GM21723 (cell line): ENCODE data around the gene EFNA3.

Experiments
- ATAC-seq: cut with Tn5 transposase; IDR thresholded peaks from one replicate; pipeline ENCODE4 v1.9.1; 2021; ENCODE audit warnings: mild to moderate bottlenecking, moderate library complexity; ENCODE audit not compliant: unreplicated experiment

Gene EFNA3

GRCh38 chr1:155048449-155049334 lies 29.9 kb upstream of the EFNA3 start:
- no peak for ATAC-seq

GRCh38 chr1:155049651-155050559 lies 28.7 kb upstream of the EFNA3 start:
- no peak for ATAC-seq

- peak; percentile 65 for ATAC-seq
These were observed 27.9 kb upstream of the EFNA3 start, which contains the start of gene ADAM15 for GRCh38 chr1:155050560-155051341. TSS of gene ADAM15 (plus strand) at chr1:155051316. CDS start at chr1:155051387, 71 bp downstream.

GRCh38 chr1:155051342-155051776 lies 27.3 kb upstream of the EFNA3 start:
- ATAC-seq = no peak

GRCh38 chr1:155051777-155052398 lies 26.7 kb upstream of the EFNA3 start:
- ATAC-seq = no peak

- ATAC-seq = no peak
These were observed 25.9 kb upstream of the EFNA3 start for GRCh38 chr1:155052439-155053395.

GRCh38 chr1:155053531-155054105 lies 25.0 kb upstream of the EFNA3 start:
- ATAC-seq = no peak

- ATAC-seq = no peak
These were observed 21.5 kb upstream of the EFNA3 start for GRCh38 chr1:155057104-155057503.

GRCh38 chr1:155057788-155058211 lies 20.8 kb upstream of the EFNA3 start:
- ATAC-seq = no peak

- ATAC-seq = no peak
These were observed 17.9 kb upstream of the EFNA3 start for GRCh38 chr1:155060736-155061135.

- ATAC-seq = no peak
These were observed 17.1 kb upstream of the EFNA3 start for GRCh38 chr1:155061381-155062150.

GRCh38 chr1:155062151-155062686 lies 16.4 kb upstream of the EFNA3 start:
- ATAC-seq = no peak

GRCh38 chr1:155062702-155063411 lies 15.8 kb upstream of the EFNA3 start:
- ATAC-seq = no peak

- ATAC-seq = peak; percentile 77
These were observed 15.0 kb upstream of the EFNA3 start, which contains the start of gene EFNA4 for GRCh38 chr1:155063550-155064110. TSS of gene EFNA4 (plus strand) at chr1:155063740. CDS start at chr1:155063824, 84 bp downstream.

GRCh38 chr1:155064111-155064831 lies 14.4 kb upstream of the EFNA3 start:
- ATAC-seq = peak; percentile 22

GRCh38 chr1:155064832-155065429 lies 13.7 kb upstream of the EFNA3 start:
- ATAC-seq = no peak
